H9 (cell line): ENCODE data around the gene SARS1. TPM values are rescaled to one million over a fixed set of nuclear protein-coding genes. Genes with fewer than 3 reads are reported as not detected.

Source experiments
- DNase-seq: peaks from one replicate; pipeline ENCODE4 v3.0.0-alpha.2; 2017
- H2AFZ ChIP-seq: one replicate; pipeline ENCODE4 v1.6.1; 2013; ENCODE audit warnings: mild to moderate bottlenecking, low read length, control low read depth, moderate library complexity
- H2AK5ac ChIP-seq: 2 replicates; pipeline ENCODE4 v1.6.1; 2013; ENCODE audit warnings: low read length, control low read depth, mixed read lengths; ENCODE audit not compliant: insufficient read length
- H2BK120ac ChIP-seq: one replicate; pipeline ENCODE4 v1.6.1; 2013; ENCODE audit warnings: low read depth, mild to moderate bottlenecking, low read length, control low read depth, inconsistent platforms; ENCODE audit not compliant: poor library complexity, severe bottlenecking
- H2BK12ac ChIP-seq: 2 replicates; pipeline ENCODE4 v1.6.1; 2013; ENCODE audit warnings: low read length, control low read depth, mixed read lengths, low read depth; ENCODE audit not compliant: insufficient read length
- H2BK15ac ChIP-seq: 2 replicates; pipeline ENCODE4 v1.6.1; 2013; ENCODE audit warnings: low read depth, low read length, control low read depth
- H2BK20ac ChIP-seq: one replicate; pipeline ENCODE4 v1.6.1; 2013; ENCODE audit warnings: low read depth, mild to moderate bottlenecking, low read length, control low read depth, inconsistent platforms; ENCODE audit not compliant: poor library complexity, severe bottlenecking
- H2BK5ac ChIP-seq: 2 replicates; pipeline ENCODE4 v1.6.1; 2013; ENCODE audit warnings: low read length, control low read depth, mixed read lengths; ENCODE audit not compliant: insufficient read length
- H3K14ac ChIP-seq: 2 replicates; pipeline ENCODE4 v1.6.1; 2013; ENCODE audit warnings: low read length, control low read depth; ENCODE audit not compliant: insufficient read depth
- H3K18ac ChIP-seq: 2 replicates; pipeline ENCODE4 v1.6.1; 2013; ENCODE audit warnings: low read depth, mild to moderate bottlenecking, mixed read lengths, low read length, control low read depth; ENCODE audit not compliant: insufficient read length
- H3K23ac ChIP-seq: 2 replicates; pipeline ENCODE4 v1.6.1; 2013; ENCODE audit warnings: low read length, control low read depth, mixed read lengths, low read depth; ENCODE audit not compliant: insufficient read length
- H3K23me2 ChIP-seq: 2 replicates; pipeline ENCODE4 v1.6.1; 2013; ENCODE audit warnings: low read depth, mild to moderate bottlenecking, mixed read lengths, low read length, control low read depth; ENCODE audit not compliant: insufficient read length, poor library complexity, severe bottlenecking
- H3K27ac ChIP-seq: 2 replicates; pipeline ENCODE4 v1.5.1; 2013; ENCODE audit warnings: low read length, control low read depth, mixed read lengths, low read depth; ENCODE audit not compliant: insufficient read length
- H3K27me3 ChIP-seq: 2 replicates; pipeline ENCODE4 v1.6.1; 2013; ENCODE audit warnings: low read length, control low read depth, inconsistent platforms; ENCODE audit not compliant: insufficient read depth
- H3K4ac ChIP-seq: 2 replicates; pipeline ENCODE4 v1.6.1; 2013; ENCODE audit warnings: low read depth, mild to moderate bottlenecking, control low read depth, inconsistent platforms, low read length, moderate library complexity
- H3K4me1 ChIP-seq: 2 replicates; pipeline ENCODE4 v1.6.1; 2013; ENCODE audit warnings: low read length, control low read depth, inconsistent platforms; ENCODE audit not compliant: insufficient read depth
- H3K4me2 ChIP-seq: 2 replicates; pipeline ENCODE4 v1.6.1; 2013; ENCODE audit warnings: low read length, control low read depth, mixed read lengths; ENCODE audit not compliant: insufficient read length, insufficient read depth
- H3K56ac ChIP-seq: 2 replicates; pipeline ENCODE4 v1.6.1; 2013; ENCODE audit warnings: low read depth, mild to moderate bottlenecking, mixed read lengths, low read length, control low read depth; ENCODE audit not compliant: insufficient read length
- H3K79me1 ChIP-seq: 2 replicates; pipeline ENCODE4 v1.6.1; 2013; ENCODE audit warnings: low read depth, mild to moderate bottlenecking, moderate library complexity, low read length, control low read depth, inconsistent platforms; ENCODE audit not compliant: insufficient read depth, poor library complexity, severe bottlenecking
- H3K79me2 ChIP-seq: 2 replicates; pipeline ENCODE4 v1.6.1; 2013; ENCODE audit warnings: low read length, control low read depth, inconsistent platforms; ENCODE audit not compliant: insufficient read depth
- H3K9ac ChIP-seq: 2 replicates; pipeline ENCODE4 v1.6.1; 2013; ENCODE audit warnings: low read length, control low read depth, mixed read lengths; ENCODE audit not compliant: insufficient read length; ENCODE audit errors: extremely low read depth
- H3K9me3 ChIP-seq: one replicate; pipeline ENCODE4 v1.6.1; 2013; ENCODE audit warnings: low read depth, low read length, inconsistent platforms; ENCODE audit not compliant: control insufficient read depth
- H3T11ph ChIP-seq: one replicate; pipeline ENCODE4 v1.6.1; 2013; ENCODE audit warnings: mild to moderate bottlenecking, low read length, control low read depth, inconsistent platforms
- H4K20me1 ChIP-seq: one replicate; pipeline ENCODE4 v1.6.1; 2013; ENCODE audit not compliant: control insufficient read depth, insufficient read length, insufficient read depth
- H4K5ac ChIP-seq: 2 replicates; pipeline ENCODE4 v1.6.1; 2013; ENCODE audit warnings: low read depth, mild to moderate bottlenecking, mixed read lengths, low read length, control low read depth; ENCODE audit not compliant: insufficient read length
- H4K8ac ChIP-seq: replicated peaks from 2 replicates; pipeline ENCODE4 v1.6.1; 2013; ENCODE audit warnings: low read length, control low read depth, mixed read lengths, low read depth; ENCODE audit not compliant: insufficient read length
- H4K91ac ChIP-seq: 2 replicates; pipeline ENCODE4 v1.6.1; 2013; ENCODE audit warnings: low read depth, mild to moderate bottlenecking, moderate library complexity, mixed read lengths, low read length, control low read depth; ENCODE audit not compliant: insufficient read length
- H3K27ac Mint-ChIP-seq, 3 experiments: 2 replicates in 2 of 3; 3 replicates in 1 of 3; pipeline ENCODE4 v1.8.0; 2020 to 2021; ENCODE audit warnings: mixed read lengths in 3 of 3, mild to moderate bottlenecking in 1 of 3, moderate library complexity in 1 of 3
- H3K27me3 Mint-ChIP-seq: 2 replicates; pipeline ENCODE4 v1.8.0; 2021; ENCODE audit warnings: low read depth, mild to moderate bottlenecking, moderate library complexity, mixed read lengths
- H3K36me3 Mint-ChIP-seq, 3 experiments: 2 replicates in 2 of 3; 3 replicates in 1 of 3; pipeline ENCODE4 v1.8.0; 2020 to 2021; ENCODE audit warnings: low read depth in 3 of 3, mixed read lengths in 3 of 3; ENCODE audit not compliant: insufficient read depth in 1 of 3
- H3K4me1 Mint-ChIP-seq, 2 experiments: 2 replicates each; pipeline ENCODE4 v1.8.0; 2020; ENCODE audit warnings: mixed read lengths in 2 of 2
- H3K4me3 Mint-ChIP-seq, 2 experiments: 2 replicates in 1 of 2; 3 replicates in 1 of 2; pipeline ENCODE4 v1.8.0; 2020 to 2021; ENCODE audit warnings: mild to moderate bottlenecking in 2 of 2, mixed read lengths in 2 of 2, moderate library complexity in 1 of 2
- H3K9me3 Mint-ChIP-seq, 2 experiments: 2 replicates in 1 of 2; 3 replicates in 1 of 2; pipeline ENCODE4 v1.8.0; 2020; ENCODE audit warnings: mild to moderate bottlenecking in 2 of 2, mixed read lengths in 2 of 2, moderate library complexity in 1 of 2
- CTCF ChIP-seq: fragments of 200-600 bp; sonication (generic); conservative IDR thresholded peaks from 3 replicates; pipeline ENCODE4 v1.8.0; 2021; ENCODE audit warnings: antibody characterized with exemption, mild to moderate bottlenecking
- WGBS: extraction: QIAGEN DNeasy Blood & Tissue Kit; methylation state at CpG from one replicate; pipeline ENCODE4 v1.1.7; 2013; ENCODE audit warnings: missing lambda C conversion rate, low lambda C conversion rate, mixed read lengths; ENCODE audit not compliant: insufficient read length; ENCODE audit errors: extremely low coverage; 5-methylcytosine and 5-hydroxymethylcytosine counted together
- total RNA-seq: library from RNA; stranded (reverse); gene quantifications from 2 replicates; pipeline ENCODE4 v1.2.1, GENCODE V29; 2021

SARS1 gene
- total RNA-seq, 1 experiment from 2014 or later = 139 TPM

GRCh38 chr1:109269212-109269980, 55.7 kb downstream of the SARS1 start:
- no peak for DNase-seq
- H3K36me3 Mint-ChIP-seq = peaks cover 9 to 58% (median 48%) of the 10 kb centered on the region in 3 experiments; a peak in 6 of 7 replicates
- H3K23ac ChIP-seq = no peak overlapping the region
- H3K79me2 ChIP-seq = no peaks in the 10 kb centered on the region
- H2BK12ac ChIP-seq = no peak overlapping the region
- H3K79me1 ChIP-seq = no peaks in the 10 kb centered on the region
- H3K4me1 Mint-ChIP-seq = peaks cover 7% of the 10 kb centered on the region in 2 experiments
- no peaks in the 10 kb centered on the region for H3K23me2 ChIP-seq
- no peak overlapping the region; a peak in 1 of 7 replicates for H3K27ac Mint-ChIP-seq
- no peak overlapping the region for H2BK120ac ChIP-seq
- H3K4ac ChIP-seq = no peak overlapping the region
- no peak overlapping the region for H3K56ac ChIP-seq
- H2AFZ ChIP-seq = no peak overlapping the region
- no peak overlapping the region for H3K4me3 Mint-ChIP-seq
- H4K20me1 ChIP-seq = no peaks in the 10 kb centered on the region
- H3K4me1 ChIP-seq = no peaks in the 10 kb centered on the region
- H3K27ac ChIP-seq = no peak overlapping the region
- no CpG with 5 or more reads among the region's 33 CpGs for WGBS
- no peak for TF ChIP-seq CTCF
- H3T11ph ChIP-seq = no peak overlapping the region
- no peak overlapping the region for H3K4me2 ChIP-seq
- no peak overlapping the region for H4K8ac ChIP-seq
- no peak overlapping the region for H3K14ac ChIP-seq
- no peak overlapping the region for H3K9ac ChIP-seq
- H2BK15ac ChIP-seq = no peak overlapping the region
- H4K5ac ChIP-seq = no peak overlapping the region
- H3K18ac ChIP-seq = no peak overlapping the region
- no peak overlapping the region for H2BK20ac ChIP-seq
- no peak overlapping the region for H2AK5ac ChIP-seq
- no peaks in the 10 kb centered on the region for H3K9me3 ChIP-seq
- no peak overlapping the region for H4K91ac ChIP-seq
- H2BK5ac ChIP-seq = no peak overlapping the region
- H3K27me3 Mint-ChIP-seq = no peaks in the 10 kb centered on the region
- no peaks in the 10 kb centered on the region; a peak in 1 of 5 replicates for H3K9me3 Mint-ChIP-seq
- H3K27me3 ChIP-seq = no peaks in the 10 kb centered on the region
